GM12878 (cell line): ENCODE measurements around the gene CCND2. TPM values are rescaled to one million over a fixed set of nuclear protein-coding genes. Genes with fewer than 3 reads are reported as not detected.

Experiments
- BACH1 ChIP-seq: fragments of 450-650 bp; IDR thresholded peaks from 2 replicates; pipeline ENCODE4 v1.6.1; 2017; ENCODE audit warnings: mild to moderate bottlenecking, borderline replicate concordance
- BHLHE40 ChIP-seq, 2 experiments: fragments of 450-650 bp in 1 of 2; IDR thresholded peaks; 2 replicates each; pipeline ENCODE4 v1.6.1; 2011 to 2017; ENCODE audit warnings: low read depth in 2 of 2, borderline replicate concordance in 1 of 2, improper control_type of control experiment in 1 of 2, low read length in 1 of 2, mild to moderate bottlenecking in 1 of 2
- CBX3 ChIP-seq: fragments of 200-600 bp; sonication (generic); IDR thresholded peaks from 2 replicates; pipeline ENCODE4 v1.6.1; 2016; ENCODE audit warnings: low read depth, borderline replicate concordance
- CUX1 ChIP-seq: IDR thresholded peaks from 2 replicates; pipeline ENCODE4 v1.6.1; 2012; ENCODE audit warnings: improper control_type of control experiment, low read depth, low read length; ENCODE audit not compliant: insufficient replicate concordance
- ELK1 ChIP-seq: IDR thresholded peaks from 2 replicates; pipeline ENCODE4 v1.6.1; 2012; ENCODE audit warnings: low read depth, low read length, improper control_type of control experiment
- EP300 ChIP-seq, 2 experiments: fragments of 150-350 bp in 1 of 2; IDR thresholded peaks; 2 replicates each; pipeline ENCODE4 v1.6.1; 2011 to 2012; ENCODE audit warnings: low read depth in 2 of 2, low read length in 2 of 2, borderline replicate concordance in 1 of 2, improper control_type of control experiment in 1 of 2, inconsistent platforms in 1 of 2; ENCODE audit not compliant: control insufficient read depth in 1 of 2
- GATAD2B ChIP-seq: fragments of 450-650 bp; conservative IDR thresholded peaks from 2 replicates; pipeline ENCODE4 v1.6.1; 2017; ENCODE audit warnings: low read depth, mild to moderate bottlenecking, moderate library complexity
- IKZF2 ChIP-seq, 2 experiments: fragments of 450-650 bp; IDR thresholded peaks; 2 replicates each; pipeline ENCODE4 v1.6.1; 2017; ENCODE audit warnings: mild to moderate bottlenecking in 2 of 2, moderate library complexity in 2 of 2
- NFXL1 ChIP-seq: fragments of 450-650 bp; IDR thresholded peaks from 2 replicates; pipeline ENCODE4 v1.6.1; 2017; ENCODE audit warnings: antibody characterized with exemption, mild to moderate bottlenecking, borderline replicate concordance
- PAX8 ChIP-seq: fragments of 450-650 bp; IDR thresholded peaks from 2 replicates; pipeline ENCODE4 v1.6.1; 2017; ENCODE audit warnings: mild to moderate bottlenecking, moderate library complexity
- PML ChIP-seq: IDR thresholded peaks from 2 replicates; pipeline ENCODE4 v1.6.1; 2012; ENCODE audit warnings: low read length, inconsistent platforms
- RAD21 ChIP-seq: IDR thresholded peaks from 2 replicates; pipeline ENCODE4 v1.6.1; 2011; ENCODE audit warnings: mild to moderate bottlenecking, low read depth, low read length, moderate library complexity; ENCODE audit not compliant: insufficient read depth
- RELA ChIP-seq: fragments of 450-650 bp; IDR thresholded peaks from 2 replicates; pipeline ENCODE4 v1.8.0; 2014; ENCODE audit warnings: borderline replicate concordance; ENCODE audit not compliant: partially characterized antibody
- SRF ChIP-seq, 2 experiments: IDR thresholded peaks; 2 replicates each; pipeline ENCODE4 v1.6.1; 2011; ENCODE audit warnings: low read depth in 2 of 2, low read length in 2 of 2, mild to moderate bottlenecking in 1 of 2, moderate library complexity in 1 of 2
- USF2 ChIP-seq: IDR thresholded peaks from 2 replicates; pipeline ENCODE4 v1.6.1; 2011; ENCODE audit warnings: low read depth, low read length, improper control_type of control experiment, borderline replicate concordance
- ZBTB33 ChIP-seq: fragments of 450-650 bp; IDR thresholded peaks from 2 replicates; pipeline ENCODE4 v1.6.1; 2017; ENCODE audit warnings: mild to moderate bottlenecking
- ZNF24 ChIP-seq: fragments of 450-650 bp; IDR thresholded peaks from 2 replicates; pipeline ENCODE4 v1.6.1; 2017; ENCODE audit warnings: antibody characterized with exemption, mild to moderate bottlenecking
- ZNF384 ChIP-seq: IDR thresholded peaks from 2 replicates; pipeline ENCODE4 v1.6.1; 2012; ENCODE audit warnings: low read depth, mild to moderate bottlenecking, low read length, improper control_type of control experiment, borderline replicate concordance
- polyA plus RNA-seq, 11 experiments: library from polyadenylated mRNA; depleted of rRNA in 4 of 11; unstranded in 6 of 11; stranded (reverse) in 5 of 11; fragments of >200 nt; fragmentation: Nextera tagmentation in 4 of 11; fragmentation: Illumina TruSeq in 1 of 11; extraction: Ambion mirVana in 4 of 11; extraction: Trizol in 1 of 11; gene quantifications; 1 replicate in 1 of 11; 2 replicates in 10 of 11; pipeline versions ENCODE4 v1.2.1 to v1.2.3, GENCODE V29; 2011 to 2016; ENCODE audit warnings: inconsistent platforms in 2 of 11, missing spikeins in 2 of 11, low read depth in 1 of 11
- total RNA-seq, 4 experiments: library from RNA; depleted of rRNA in 3 of 4; stranded (reverse); fragments of >200 nt in 3 of 4; fragmentation: Illumina TruSeq in 1 of 4; extraction: Trizol in 1 of 4; gene quantifications; 2 replicates each; pipeline versions ENCODE4 v1.2.1 to v1.2.3, GENCODE V29; 2013 to 2021
- TF ChIP-seq, protein P1 (sequence below): IDR thresholded peaks from 2 replicates; pipeline ENCODE4 v1.6.1; 2011; ENCODE audit warnings: low read depth, mild to moderate bottlenecking, low read length, moderate library complexity, borderline replicate concordance; ENCODE audit errors: extremely low read depth

Gene CCND2
- total and polyA plus RNA-seq, 10 of the 15 experiments (the other 5 are each of a cell fraction or from before 2014, with no cell fraction given): 30.1 to 263 (median 152) TPM

DNA sequence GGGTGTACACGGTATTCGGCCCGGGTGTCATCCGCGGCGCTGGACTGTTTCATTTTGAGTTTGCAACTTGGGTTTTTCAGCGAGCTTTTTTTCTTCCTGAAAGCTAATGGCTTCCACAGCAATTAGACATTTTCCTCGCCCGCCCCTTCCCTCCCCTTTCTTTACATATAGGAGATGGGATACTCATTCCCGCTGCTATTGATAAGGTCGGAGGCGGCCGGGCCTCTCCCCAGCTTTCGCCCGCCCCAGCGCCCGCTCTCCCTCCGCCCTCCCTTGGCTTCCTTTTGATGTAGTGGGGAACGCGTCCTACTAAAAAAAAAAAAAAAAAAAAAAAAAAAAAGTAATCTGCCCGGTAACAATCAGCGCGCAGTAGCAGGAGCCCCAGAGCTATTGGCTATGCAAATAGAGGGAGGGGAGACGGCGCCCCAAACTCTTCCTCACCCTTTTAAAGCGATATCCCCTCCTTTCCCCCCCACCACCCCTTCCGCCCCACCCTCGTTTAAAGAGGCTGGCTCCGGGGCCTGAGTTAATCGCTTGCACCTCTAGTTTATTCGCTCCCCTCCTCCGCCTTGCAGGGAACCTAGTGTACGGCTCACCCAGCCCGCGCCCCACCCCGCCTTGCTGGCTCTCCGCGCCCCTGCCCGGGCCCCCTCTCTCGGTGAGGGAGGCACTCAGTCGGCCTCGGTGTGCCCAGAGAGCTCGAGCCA lies 1.7 kb upstream of the CCND2 start (continued):
- TF ChIP-seq ZBTB33: peak; percentile 40; the same call in 1 of the 2 replicates
- TF ChIP-seq, protein P1, sequence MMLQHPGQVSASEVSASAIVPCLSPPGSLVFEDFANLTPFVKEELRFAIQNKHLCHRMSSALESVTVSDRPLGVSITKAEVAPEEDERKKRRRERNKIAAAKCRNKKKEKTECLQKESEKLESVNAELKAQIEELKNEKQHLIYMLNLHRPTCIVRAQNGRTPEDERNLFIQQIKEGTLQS: no peak
- TF ChIP-seq USF2: no peak
- no peak for TF ChIP-seq RAD21
- TF ChIP-seq IKZF2 (IDR thresholded peaks at IDR 0.05): peak in 1 of 2 experiments; percentile 2; a peak in 1 of 4 replicates
- 0 out of 2 replicates have a peak, but pooled peaks have one; percentile 2 for TF ChIP-seq PML
- TF ChIP-seq GATAD2B: no peak
- TF ChIP-seq NFXL1: no peak
- peak in 1 of 2 experiments; percentile 53; a peak in 1 of 4 replicates for TF ChIP-seq SRF (IDR thresholded peaks at IDR 0.05; ENCODE audit: low read depth in 2 of 2, low read length in 2 of 2)
- TF ChIP-seq ELK1: no peak
- no peak for TF ChIP-seq RELA
- no peak for TF ChIP-seq BACH1
- no peak for TF ChIP-seq EP300 (IDR thresholded peaks at IDR 0.05; ENCODE audit: borderline replicate concordance in 1 of 2, control insufficient read depth in 1 of 2, low read depth in 2 of 2, low read length in 2 of 2)
- peak in 1 of 2 experiments; percentile 30; a peak in 2 of 4 replicates for TF ChIP-seq BHLHE40 (IDR thresholded peaks at IDR 0.05; ENCODE audit: borderline replicate concordance in 1 of 2, low read depth in 2 of 2, low read length in 1 of 2)
- TF ChIP-seq ZNF24: no peak
- no peak for TF ChIP-seq CBX3
- TF ChIP-seq CUX1: no peak
- TF ChIP-seq ZNF384: peak; percentile 99
- no peak for TF ChIP-seq PAX8
